Jurkat, Clone E6-1 (cell line): ENCODE data around the gene B4GALT1.

Source experiments
- DNase-seq: peaks from one replicate; pipeline ENCODE4 v3.0.0-alpha.2; 2011; ENCODE audit warnings: low read depth, low spot score
- H3K4me3 ChIP-seq: 2 replicates; pipeline ENCODE4 v1.5.1; 2011; ENCODE audit warnings: mild to moderate bottlenecking, low read length, control low read depth, moderate library complexity

B4GALT1 gene

DNA sequence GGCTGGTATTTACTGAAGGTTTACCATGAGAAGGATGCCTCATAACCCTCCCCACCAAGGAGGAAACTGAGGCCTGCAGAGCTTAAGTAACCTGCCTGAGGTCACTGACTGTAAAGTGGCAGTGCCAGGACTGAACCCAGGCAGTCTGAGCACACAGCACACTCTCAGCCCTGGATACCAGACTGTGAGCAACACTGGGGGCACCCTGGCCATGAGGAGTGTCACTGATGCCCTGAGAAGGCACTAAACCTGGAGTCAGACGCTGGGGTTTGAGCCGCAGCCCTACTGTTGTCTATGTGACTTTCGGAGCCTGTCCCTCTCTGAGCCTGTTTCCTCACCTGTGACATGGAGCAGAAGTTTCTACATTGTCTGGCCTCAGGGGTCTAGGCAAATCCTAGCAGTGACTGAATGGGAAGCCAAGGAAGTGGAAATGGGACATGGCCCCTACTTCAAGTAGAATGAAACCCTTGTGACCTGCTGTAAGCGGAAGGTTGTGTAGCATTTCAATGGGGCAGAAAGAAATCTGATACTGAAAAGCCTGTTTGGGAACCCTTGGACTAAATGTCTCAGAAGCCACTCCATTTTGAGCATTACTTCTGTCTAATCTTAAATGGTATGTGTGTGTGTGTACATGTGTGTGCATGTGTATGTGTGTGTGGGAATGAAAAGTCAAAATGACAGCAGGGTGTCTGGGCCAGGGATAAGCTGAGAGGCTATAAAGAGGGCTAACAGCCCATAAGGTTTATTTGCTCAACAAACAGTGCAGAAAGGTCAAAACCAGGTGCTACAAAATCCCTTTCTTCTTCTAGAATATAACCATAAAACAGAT lies 36.0 kb downstream of the B4GALT1 start:
- no peak for DNase-seq

DNA sequence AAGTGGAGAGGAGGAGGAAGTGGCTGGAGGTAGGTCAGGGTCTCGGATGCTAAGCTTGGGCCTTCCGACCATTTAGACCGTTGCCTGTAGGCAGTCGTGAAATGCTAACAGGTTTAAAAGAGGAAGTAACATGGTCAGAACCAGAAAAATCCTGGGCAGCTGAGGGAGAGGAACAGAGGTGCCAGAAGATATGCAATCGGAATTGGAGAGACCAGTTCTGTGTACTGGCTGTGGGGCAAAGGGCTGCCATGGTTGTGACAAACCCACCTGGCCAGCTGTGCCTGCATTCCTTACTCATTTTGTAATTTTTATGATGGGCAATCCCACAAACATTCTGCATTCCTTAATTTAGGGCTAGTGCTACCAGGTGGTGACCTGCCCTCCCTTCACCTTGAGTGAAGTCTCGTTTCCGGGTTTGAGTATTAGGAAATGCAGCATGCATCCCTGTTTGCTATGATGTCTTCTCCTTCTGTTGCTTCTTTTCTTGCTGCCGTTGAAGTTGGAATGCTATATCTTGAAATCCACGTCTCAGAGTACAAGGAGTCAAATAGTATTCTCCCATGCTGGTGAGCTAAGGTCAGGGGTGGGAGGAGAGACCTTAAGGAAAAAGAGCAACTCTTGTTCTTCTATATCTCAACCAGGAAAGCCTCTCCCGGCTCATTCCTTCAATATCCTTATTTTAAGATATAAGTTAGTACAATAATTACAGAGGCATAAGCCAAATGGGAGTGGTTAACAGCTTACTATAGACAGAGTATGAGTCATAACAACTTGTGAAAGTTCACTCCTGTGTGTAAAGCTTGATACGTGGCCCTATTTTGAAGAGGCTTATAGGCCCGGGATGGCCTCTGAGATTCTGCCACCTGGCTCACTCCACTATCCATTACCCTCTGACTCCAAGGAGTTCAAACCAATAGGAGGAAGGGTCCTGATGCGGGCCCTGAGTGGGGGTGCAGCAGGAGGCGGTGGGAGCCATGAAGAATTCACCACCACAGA lies 37.0 kb downstream of the B4GALT1 start:
- no peak overlapping the region for H3K4me3 ChIP-seq
- DNase-seq, result no peak

More for the DNA sequence above, 36.0 kb downstream of the B4GALT1 start:
- H3K4me3 ChIP-seq, result no peak overlapping the region

GRCh38 chr9:33129251-33129885 lies 37.8 kb downstream of the B4GALT1 start:
- DNase-seq, result no peak
- H3K4me3 ChIP-seq, result no peak overlapping the region

GRCh38 chr9:33128570-33128969 lies 38.6 kb downstream of the B4GALT1 start:
- H3K4me3 ChIP-seq, result no peak overlapping the region
- no peak for DNase-seq

- DNase-seq, result no peak
- no peak overlapping the region for H3K4me3 ChIP-seq
Observed at GRCh38 chr9:33127881-33128280, 39.3 kb downstream of the B4GALT1 start.

DNA sequence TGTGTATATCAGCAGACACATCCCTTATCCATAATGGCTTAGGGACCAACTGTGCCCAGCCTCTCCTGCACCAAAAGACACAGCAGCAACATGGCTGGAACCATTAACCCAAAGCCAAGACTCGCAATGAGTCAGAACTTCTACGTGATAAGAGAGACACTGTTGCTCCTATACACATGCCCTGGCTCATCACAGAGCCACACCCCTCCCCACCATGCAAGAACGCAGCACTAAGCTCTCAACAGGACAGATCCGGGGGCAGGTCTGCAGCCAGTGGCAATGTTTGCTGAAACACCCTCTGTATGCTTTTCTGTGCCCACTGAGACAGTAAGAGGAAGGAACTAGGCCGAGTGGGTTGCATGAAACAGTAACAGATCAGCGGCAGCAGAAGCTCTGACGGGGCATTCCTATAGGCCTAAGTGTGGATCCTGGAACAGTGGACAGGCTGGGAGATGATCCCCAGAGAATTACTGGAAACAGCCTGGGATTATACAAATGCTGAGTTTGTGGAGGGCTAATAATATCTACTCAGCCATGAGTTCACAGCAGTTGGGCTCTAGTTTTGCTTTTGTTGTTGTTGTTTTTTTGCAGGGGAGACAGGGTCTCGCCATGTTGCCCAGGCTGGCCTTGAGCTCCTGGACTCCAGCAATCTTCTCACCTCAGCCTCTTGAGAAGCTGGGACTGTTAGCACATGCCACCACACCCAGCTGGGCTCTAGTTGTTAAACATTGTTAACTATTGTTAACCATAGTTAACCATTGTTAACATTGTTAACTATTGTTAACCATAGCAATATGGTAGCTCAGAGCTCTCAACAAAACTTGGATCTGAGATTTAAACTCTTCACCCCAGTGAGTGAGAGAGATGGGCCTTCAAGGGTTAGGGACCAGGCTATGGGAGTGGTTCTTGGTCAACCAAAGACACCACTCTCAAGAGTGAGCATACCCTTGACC lies 41.0 kb downstream of the B4GALT1 start:
- no peak for DNase-seq
- H3K4me3 ChIP-seq, result no peak overlapping the region

GRCh38 chr9:33125461-33125860 lies 41.7 kb downstream of the B4GALT1 start:
- no peak for DNase-seq

GRCh38 chr9:33124751-33125381 lies 42.3 kb downstream of the B4GALT1 start:
- no peak overlapping the region for H3K4me3 ChIP-seq
- peak; percentile 59 for DNase-seq

More at GRCh38 chr9:33125461-33125860, 41.7 kb downstream of the B4GALT1 start:
- no peak overlapping the region for H3K4me3 ChIP-seq

DNA sequence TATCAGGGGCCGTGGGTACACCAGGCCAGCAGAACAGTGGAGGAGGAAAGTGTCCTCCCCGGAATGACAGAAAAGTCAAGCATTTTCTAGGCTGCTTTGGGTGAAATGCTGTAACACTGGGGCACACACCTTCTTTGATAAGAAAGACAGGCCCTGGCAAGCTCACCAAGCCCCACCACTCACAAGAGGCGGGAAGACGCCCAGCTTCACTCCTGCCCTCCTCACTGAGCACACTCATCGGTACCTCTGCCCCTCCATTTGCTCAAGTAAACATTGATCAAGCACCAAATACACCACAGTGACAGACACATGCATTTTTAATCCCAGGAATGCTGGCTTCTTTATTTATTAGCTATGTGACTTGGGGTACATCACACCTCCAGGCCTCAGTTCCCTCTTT lies 43.1 kb downstream of the B4GALT1 start:
- DNase-seq, result no peak

GRCh38 chr9:33123407-33124031 lies 43.6 kb downstream of the B4GALT1 start:
- H3K4me3 ChIP-seq, result no peak overlapping the region
- DNase-seq, result no peak

More for the DNA sequence above, 43.1 kb downstream of the B4GALT1 start:
- no peak overlapping the region for H3K4me3 ChIP-seq

- no peak for DNase-seq
- H3K4me3 ChIP-seq, result no peak overlapping the region
Observed at GRCh38 chr9:33120620-33121019, 46.5 kb downstream of the B4GALT1 start.

DNA sequence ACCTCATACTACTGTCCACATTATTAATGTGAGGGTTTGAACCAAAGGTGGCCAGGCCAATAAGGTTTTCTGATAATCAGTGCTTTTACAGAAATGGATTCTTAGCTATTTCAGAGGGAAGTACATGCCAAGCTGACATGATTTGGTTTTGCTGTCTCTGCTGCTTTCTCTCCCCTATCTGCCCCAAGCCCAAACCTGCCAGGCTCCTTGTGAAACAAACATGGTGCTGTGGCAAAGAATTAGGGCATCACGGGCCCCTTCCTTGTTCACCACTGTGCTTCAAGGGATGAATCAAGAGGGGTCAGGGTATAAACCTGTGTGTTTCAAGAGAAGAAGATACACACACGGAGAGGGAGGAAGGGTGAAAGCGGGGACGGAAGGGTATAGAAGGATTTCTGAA lies 49.3 kb downstream of the B4GALT1 start:
- no peak for DNase-seq

GRCh38 chr9:33117306-33117705 lies 49.8 kb downstream of the B4GALT1 start:
- peak; percentile 19 for DNase-seq
- H3K4me3 ChIP-seq, result no peak overlapping the region

More for the DNA sequence above, 49.3 kb downstream of the B4GALT1 start:
- no peak overlapping the region for H3K4me3 ChIP-seq

DNA sequence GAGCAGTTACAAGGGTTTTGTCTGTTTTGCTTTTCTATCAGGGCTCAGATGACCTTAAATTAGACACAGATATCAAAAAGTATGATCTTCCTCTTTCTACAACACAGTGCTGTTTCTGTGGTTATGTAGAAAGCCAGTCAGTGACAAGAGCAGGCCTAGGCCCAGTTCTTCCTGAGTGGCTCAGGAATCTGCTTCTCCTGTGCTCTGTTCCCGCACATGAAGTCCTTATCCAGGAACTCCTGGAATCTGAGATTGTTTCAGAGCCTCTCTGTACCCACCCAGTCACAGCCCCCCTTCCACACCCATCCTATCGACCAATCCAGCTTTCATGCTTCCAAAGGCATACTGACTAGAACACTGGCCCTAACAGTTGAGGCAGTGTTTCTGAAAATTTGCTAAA lies 50.3 kb downstream of the B4GALT1 start:
- DNase-seq, result no peak
- no peak overlapping the region for H3K4me3 ChIP-seq

DNA sequence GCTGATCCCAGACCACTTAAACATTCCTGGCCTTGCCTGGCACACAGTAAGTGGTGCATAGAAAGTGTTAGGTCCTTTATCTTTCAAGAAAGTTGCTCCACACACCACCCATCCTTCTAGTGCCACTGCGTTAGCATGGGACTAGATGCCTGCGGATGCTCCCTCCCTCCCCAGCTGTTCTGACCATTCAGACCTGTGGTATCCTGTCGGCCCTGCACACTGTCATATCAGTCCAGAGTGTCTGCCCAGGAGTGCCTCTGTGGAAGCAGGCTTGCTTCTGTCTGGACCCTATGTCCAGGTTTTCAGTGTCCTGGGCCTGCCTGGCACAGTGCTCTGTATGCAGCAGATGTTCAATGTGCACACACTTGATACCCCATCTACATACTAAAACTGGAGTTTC lies 52.4 kb downstream of the B4GALT1 start:
- no peak for DNase-seq
- H3K4me3 ChIP-seq, result no peak overlapping the region

GRCh38 chr9:33113799-33114547 lies 53.2 kb downstream of the B4GALT1 start:
- no peak for DNase-seq
- no peak overlapping the region for H3K4me3 ChIP-seq

DNA sequence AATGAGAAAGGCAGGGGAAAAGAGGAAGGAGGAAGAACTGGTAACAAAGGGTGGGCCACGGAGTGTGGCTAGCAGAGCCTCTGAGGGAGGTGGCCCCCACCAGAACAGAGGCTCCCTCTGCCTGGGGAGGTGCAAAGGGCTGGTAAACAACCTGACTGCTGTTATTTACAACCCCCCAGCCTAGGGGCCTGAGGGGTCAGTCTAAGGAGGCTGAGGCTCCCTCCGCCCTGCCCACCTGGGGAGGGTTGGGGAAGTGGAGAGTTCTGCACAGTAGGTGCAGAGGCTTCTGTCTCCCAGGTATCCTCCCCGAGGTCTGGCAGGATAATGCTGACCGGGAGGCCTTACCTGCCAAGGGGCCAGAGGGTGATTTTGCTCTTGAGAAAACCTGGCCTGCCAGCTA lies 55.0 kb downstream of the B4GALT1 start:
- no peak overlapping the region for H3K4me3 ChIP-seq
- no peak for DNase-seq
